H1 (cell line): Measurements from ENCODE around the gene STK33.

Experiments
- CBX8 ChIP-seq: fragments of 300-800, 300-1000 bp; sonication (generic); IDR thresholded peaks from 2 replicates; pipeline ENCODE4 v1.7.1; 2016; ENCODE audit warnings: low read depth, low read length, borderline replicate concordance
- CHD2 ChIP-seq: IDR thresholded peaks from 2 replicates; pipeline ENCODE4 v1.6.1; 2012; ENCODE audit warnings: low read length, improper control_type of control experiment
- CREB1 ChIP-seq: IDR thresholded peaks from 2 replicates; pipeline ENCODE4 v1.6.1; 2012; ENCODE audit warnings: inconsistent platforms
- EZH2 ChIP-seq: fragments of 200-600 bp; sonication (generic); IDR thresholded peaks from 2 replicates; pipeline ENCODE4 v1.7.1; 2012; ENCODE audit warnings: low read depth, mild to moderate bottlenecking, moderate library complexity, low read length, inconsistent platforms; ENCODE audit not compliant: severe bottlenecking
- GABPA ChIP-seq: IDR thresholded peaks from 2 replicates; pipeline ENCODE4 v1.6.1; 2011; ENCODE audit warnings: mild to moderate bottlenecking, low read length, moderate library complexity, borderline replicate concordance; ENCODE audit not compliant: insufficient read depth
- KDM5A ChIP-seq: fragments of 200-600 bp; IDR thresholded peaks from 2 replicates; pipeline ENCODE4 v1.7.1; 2012; ENCODE audit warnings: mild to moderate bottlenecking, low read length, inconsistent platforms, mixed read lengths
- POLR2A ChIP-seq, 2 experiments: IDR thresholded peaks; 1 replicate in 1 of 2; 2 replicates in 1 of 2; pipeline ENCODE4 v1.6.1; 2011; ENCODE audit warnings: low read depth in 2 of 2, low read length in 2 of 2, mild to moderate bottlenecking in 2 of 2; ENCODE audit errors: control extremely low read depth in 1 of 2
- RNF2 ChIP-seq: fragments of 200-900, 300-1000 bp; sonication (generic); IDR thresholded peaks from 2 replicates; pipeline ENCODE4 v1.7.1; 2016; ENCODE audit warnings: borderline replicate concordance, low read depth, mild to moderate bottlenecking, antibody characterized with exemption, low read length; ENCODE audit not compliant: poor library complexity, severe bottlenecking; ENCODE audit errors: missing control alignments
- SP1 ChIP-seq: IDR thresholded peaks from 2 replicates; pipeline ENCODE4 v1.6.1; 2011; ENCODE audit warnings: low read depth, low read length
- TAF1 ChIP-seq: IDR thresholded peaks from 2 replicates; pipeline ENCODE4 v1.6.1; 2011; ENCODE audit warnings: mild to moderate bottlenecking, low read depth, low read length
- TF ChIP-seq, protein P1 (sequence below), 3 experiments: IDR thresholded peaks; 1 replicate in 2 of 3; 2 replicates in 1 of 3; pipeline versions ENCODE4 v1.5.1 to v1.6.1; 2011; ENCODE audit warnings: low read length in 3 of 3, mild to moderate bottlenecking in 3 of 3, inconsistent platforms in 2 of 3, low read depth in 1 of 3, moderate library complexity in 1 of 3; ENCODE audit not compliant: insufficient read depth in 1 of 3; ENCODE audit errors: control extremely low read depth in 1 of 3
- TF ChIP-seq, protein P2 (sequence below): IDR thresholded peaks from 2 replicates; pipeline ENCODE4 v1.6.1; 2012; ENCODE audit warnings: inconsistent platforms
- TF ChIP-seq, protein P3 (sequence below): IDR thresholded peaks from 2 replicates; pipeline ENCODE4 v1.6.1; 2011; ENCODE audit warnings: low read depth, mild to moderate bottlenecking, low read length; ENCODE audit not compliant: insufficient read depth

DNA sequence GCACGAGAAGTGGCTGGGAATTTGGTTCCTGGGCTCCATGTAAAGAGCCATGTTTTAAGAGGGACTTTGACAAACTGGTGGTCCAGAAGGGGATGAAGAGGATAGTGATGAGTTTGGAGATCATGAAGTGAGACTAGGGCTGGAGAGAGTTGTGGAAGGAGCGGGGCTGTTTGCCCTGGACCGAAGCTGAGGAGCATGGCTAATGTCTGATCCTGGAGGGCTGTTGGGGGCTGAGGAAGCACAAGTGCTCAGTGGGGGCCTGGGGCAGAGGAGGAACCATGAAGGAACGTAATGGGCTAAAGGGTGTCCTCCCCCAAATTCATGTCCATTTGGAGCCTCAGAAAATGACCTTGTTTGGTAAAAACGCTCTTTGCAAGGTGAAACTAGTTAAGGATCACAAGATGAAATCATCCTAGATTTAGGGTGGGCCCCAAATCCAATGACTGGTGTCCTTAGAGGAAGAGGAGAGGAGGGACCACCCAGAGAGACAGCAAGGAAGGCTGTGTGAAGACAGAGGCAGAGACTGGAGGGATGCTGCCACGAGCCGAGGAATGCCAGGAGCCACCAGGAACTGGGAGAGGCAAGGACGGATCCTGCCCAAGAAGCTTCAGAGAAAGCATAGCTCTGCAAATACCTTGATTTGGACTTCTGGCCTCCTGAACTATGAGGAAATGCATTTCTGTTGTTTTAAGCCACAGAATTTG is 223.1 kb downstream of the STK33 start:
- TF ChIP-seq, protein P1, sequence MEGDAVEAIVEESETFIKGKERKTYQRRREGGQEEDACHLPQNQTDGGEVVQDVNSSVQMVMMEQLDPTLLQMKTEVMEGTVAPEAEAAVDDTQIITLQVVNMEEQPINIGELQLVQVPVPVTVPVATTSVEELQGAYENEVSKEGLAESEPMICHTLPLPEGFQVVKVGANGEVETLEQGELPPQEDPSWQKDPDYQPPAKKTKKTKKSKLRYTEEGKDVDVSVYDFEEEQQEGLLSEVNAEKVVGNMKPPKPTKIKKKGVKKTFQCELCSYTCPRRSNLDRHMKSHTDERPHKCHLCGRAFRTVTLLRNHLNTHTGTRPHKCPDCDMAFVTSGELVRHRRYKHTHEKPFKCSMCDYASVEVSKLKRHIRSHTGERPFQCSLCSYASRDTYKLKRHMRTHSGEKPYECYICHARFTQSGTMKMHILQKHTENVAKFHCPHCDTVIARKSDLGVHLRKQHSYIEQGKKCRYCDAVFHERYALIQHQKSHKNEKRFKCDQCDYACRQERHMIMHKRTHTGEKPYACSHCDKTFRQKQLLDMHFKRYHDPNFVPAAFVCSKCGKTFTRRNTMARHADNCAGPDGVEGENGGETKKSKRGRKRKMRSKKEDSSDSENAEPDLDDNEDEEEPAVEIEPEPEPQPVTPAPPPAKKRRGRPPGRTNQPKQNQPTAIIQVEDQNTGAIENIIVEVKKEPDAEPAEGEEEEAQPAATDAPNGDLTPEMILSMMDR (IDR thresholded peaks at IDR 0.05; ENCODE audit: control extremely low read depth in 1 of 3, insufficient read depth in 1 of 3, low read depth in 1 of 3, low read length in 3 of 3) = no peak
- TF ChIP-seq KDM5A (no peak), CBX8 (no peak), GABPA (no peak), CHD2 (no peak), EZH2 (no peak), CREB1 (no peak), POLR2A (IDR thresholded peaks at IDR 0.05; ENCODE audit: control extremely low read depth in 1 of 2, low read depth in 2 of 2, low read length in 2 of 2) (no peak), RNF2 (no peak), SP1 (no peak), TAF1 (no peak)
- TF ChIP-seq, protein P2, sequence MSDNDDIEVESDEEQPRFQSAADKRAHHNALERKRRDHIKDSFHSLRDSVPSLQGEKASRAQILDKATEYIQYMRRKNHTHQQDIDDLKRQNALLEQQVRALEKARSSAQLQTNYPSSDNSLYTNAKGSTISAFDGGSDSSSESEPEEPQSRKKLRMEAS = no peak
- TF ChIP-seq, protein P3, sequence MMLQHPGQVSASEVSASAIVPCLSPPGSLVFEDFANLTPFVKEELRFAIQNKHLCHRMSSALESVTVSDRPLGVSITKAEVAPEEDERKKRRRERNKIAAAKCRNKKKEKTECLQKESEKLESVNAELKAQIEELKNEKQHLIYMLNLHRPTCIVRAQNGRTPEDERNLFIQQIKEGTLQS = no peak
